Nephron progenitor cell (in vitro differentiated cells): ENCODE data around the gene OR6N1.

Source experiments
- DNase-seq: peaks from one replicate; pipeline ENCODE4 v3.0.0; 2021
- H3K27ac Mint-ChIP-seq: 2 replicates; pipeline ENCODE4 v1.8.0; 2021; ENCODE audit warnings: mild to moderate bottlenecking, moderate library complexity, mixed read lengths
- H3K27me3 Mint-ChIP-seq: 2 replicates; pipeline ENCODE4 v1.8.0; 2021; ENCODE audit warnings: mild to moderate bottlenecking, low read depth, mixed read lengths; ENCODE audit not compliant: poor library complexity
- H3K36me3 Mint-ChIP-seq: 2 replicates; pipeline ENCODE4 v1.8.0; 2021; ENCODE audit warnings: low read depth, mixed read lengths
- H3K4me1 Mint-ChIP-seq: 2 replicates; pipeline ENCODE4 v1.8.0; 2021; ENCODE audit warnings: mixed read lengths
- H3K4me3 Mint-ChIP-seq: 2 replicates; pipeline ENCODE4 v1.8.0; 2021; ENCODE audit warnings: mild to moderate bottlenecking, moderate library complexity, mixed read lengths
- H3K9me3 Mint-ChIP-seq: 2 replicates; pipeline ENCODE4 v1.8.0; 2021; ENCODE audit warnings: mild to moderate bottlenecking, moderate library complexity, mixed read lengths
- CTCF ChIP-seq: fragments of 200-600 bp; sonication (generic); IDR thresholded peaks from 2 replicates; pipeline ENCODE4 v1.5.0; 2021; ENCODE audit warnings: antibody characterized with exemption

The OR6N1 gene

GRCh38 chr1:158794247-158794646 is 22.3 kb upstream of the OR6N1 start:
- Mint-ChIP-seq H3K4me3 (no peak overlapping the region), H3K9me3 (peaks cover 7% of the 10 kb centered on the region), H3K27ac (no peak overlapping the region), H3K4me1 (peaks cover 7% of the 10 kb centered on the region), H3K36me3 (no peaks in the 10 kb centered on the region), H3K27me3 (peaks cover 3% of the 10 kb centered on the region)
- TF ChIP-seq CTCF, result no peak
- DNase-seq, result no peak

GRCh38 chr1:158793604-158794003 is 21.6 kb upstream of the OR6N1 start:
- peaks cover 3% of the 10 kb centered on the region for H3K27me3 Mint-ChIP-seq
- peaks cover 7% of the 10 kb centered on the region for H3K9me3 Mint-ChIP-seq
- no peak for TF ChIP-seq CTCF
- no peak overlapping the region for H3K4me3 Mint-ChIP-seq
- no peak overlapping the region for H3K27ac Mint-ChIP-seq
- peaks cover 7% of the 10 kb centered on the region for H3K4me1 Mint-ChIP-seq
- no peaks in the 10 kb centered on the region for H3K36me3 Mint-ChIP-seq
- no peak for DNase-seq

- Mint-ChIP-seq H3K36me3 (no peaks in the 10 kb centered on the region), H3K27me3 (peaks cover 26% of the 10 kb centered on the region), H3K27ac (no peak within 1 kb of the TSS), H3K9me3 (peaks cover 4% of the 10 kb centered on the region), H3K4me3 (no peak within 1 kb of the TSS), H3K4me1 (no peaks in the 10 kb centered on the region)
- DNase-seq, result no peak
- TF ChIP-seq CTCF, result no peak
Measured at GRCh38 chr1:158781104-158781503, 9.1 kb upstream of the OR6N1 start, which contains the start of gene OR6N2. Gene OR6N2, minus strand, starts transcription at chr1:158781204. Its CDS starts 3,569 bp downstream, at chr1:158777635.

GRCh38 chr1:158754420-158754819 is 17.6 kb downstream of the OR6N1 start, which contains the start of gene OR6K6:
Gene OR6K6, plus strand, starts transcription at chr1:158754720. Its CDS starts 168 bp downstream, at chr1:158754888.
- H3K27ac Mint-ChIP-seq, result no peak within 1 kb of the TSS

GRCh38 chr1:158752155-158752712 is 19.8 kb downstream of the OR6N1 start:
- no peak for DNase-seq
- TF ChIP-seq CTCF, result no peak
- Mint-ChIP-seq H3K36me3 (no peaks in the 10 kb centered on the region), H3K9me3 (no peaks in the 10 kb centered on the region), H3K4me3 (no peak overlapping the region), H3K4me1 (no peaks in the 10 kb centered on the region), H3K27me3 (peaks cover 7% of the 10 kb centered on the region), H3K27ac (no peak overlapping the region)

More at GRCh38 chr1:158754420-158754819, 17.6 kb downstream of the OR6N1 start, which contains the start of gene OR6K6:
- no peak for TF ChIP-seq CTCF
- no peaks in the 10 kb centered on the region for H3K36me3 Mint-ChIP-seq
- H3K9me3 Mint-ChIP-seq, result no peaks in the 10 kb centered on the region
- H3K4me3 Mint-ChIP-seq, result no peak within 1 kb of the TSS
- peaks cover 10% of the 10 kb centered on the region for H3K27me3 Mint-ChIP-seq
- H3K4me1 Mint-ChIP-seq, result no peaks in the 10 kb centered on the region
- no peak for DNase-seq

DNA sequence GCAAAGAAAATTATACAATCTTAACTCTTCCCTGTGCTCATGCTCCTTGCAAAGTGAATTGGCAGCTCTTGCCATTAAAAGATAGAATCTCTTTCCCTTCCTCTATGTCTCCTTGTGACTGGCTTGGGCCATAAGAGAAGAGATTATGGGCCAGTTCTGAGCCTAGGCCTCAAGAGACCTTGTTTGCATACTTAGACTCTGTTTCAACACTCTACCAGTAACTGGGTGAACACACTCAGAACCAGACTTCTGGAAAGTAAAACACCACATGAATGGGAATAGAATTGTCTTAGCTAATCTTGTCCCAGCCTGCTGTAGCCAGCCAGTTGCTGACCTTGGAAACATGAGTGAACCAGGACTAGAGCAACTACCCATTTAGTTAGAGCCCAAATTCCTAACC is 36.1 kb downstream of the OR6N1 start:
- peaks cover 4% of the 10 kb centered on the region for H3K27me3 Mint-ChIP-seq
- no peak overlapping the region for H3K4me3 Mint-ChIP-seq
- no peak for DNase-seq
- no peak overlapping the region for H3K27ac Mint-ChIP-seq
- H3K4me1 Mint-ChIP-seq, result no peaks in the 10 kb centered on the region
- H3K9me3 Mint-ChIP-seq, result no peaks in the 10 kb centered on the region
- H3K36me3 Mint-ChIP-seq, result no peaks in the 10 kb centered on the region
- TF ChIP-seq CTCF, result no peak
